GM19468 (cell line): Measurements from ENCODE around the gene DAB2IP.
"Not testable (repeated sequence)": the region's sequence is repeated elsewhere in the genome, so short reads cannot be mapped to it uniquely, and the experiment has no call there.

Experiments used
- ATAC-seq: cut with Tn5 transposase; IDR thresholded peaks from one replicate; pipeline ENCODE4 v1.9.1; 2021; ENCODE audit warnings: mild to moderate bottlenecking, moderate library complexity, moderate number of reproducible peaks; ENCODE audit not compliant: unreplicated experiment; ENCODE audit errors: extremely low read depth

The DAB2IP gene

GRCh38 chr9:121651295-121652020 is at the start of gene DAB2IP:
Gene DAB2IP (plus strand): TSS chr9:121651634. CDS start chr9:121651776, 142 bp downstream.
- no peak for ATAC-seq

- no peak for ATAC-seq
These were observed 48.4 kb upstream of the DAB2IP start for GRCh38 chr9:121603028-121603427.

GRCh38 chr9:121604242-121604641 is 47.2 kb upstream of the DAB2IP start:
- ATAC-seq, result no peak

- no peak for ATAC-seq
These were observed 46.8 kb upstream of the DAB2IP start for GRCh38 chr9:121604654-121605053.

- no peak for ATAC-seq
These were observed 43.8 kb upstream of the DAB2IP start for GRCh38 chr9:121607434-121608167.

- no peak for ATAC-seq
These were observed 43.1 kb upstream of the DAB2IP start for GRCh38 chr9:121608168-121608853.

- no peak for ATAC-seq
These were observed 41.4 kb upstream of the DAB2IP start for GRCh38 chr9:121609822-121610637.

GRCh38 chr9:121610638-121610953 is 40.8 kb upstream of the DAB2IP start:
- no peak for ATAC-seq

GRCh38 chr9:121612511-121612998 is 38.9 kb upstream of the DAB2IP start:
- ATAC-seq, result no peak

GRCh38 chr9:121613009-121613752 is 38.3 kb upstream of the DAB2IP start:
- no peak for ATAC-seq

- no peak for ATAC-seq
These were observed 35.2 kb upstream of the DAB2IP start for GRCh38 chr9:121616123-121616755.

- ATAC-seq, result no peak
These were observed 32.9 kb upstream of the DAB2IP start for GRCh38 chr9:121618504-121618903.

- not testable (repeated sequence) for ATAC-seq
These were observed 32.5 kb upstream of the DAB2IP start for GRCh38 chr9:121618910-121619309.

GRCh38 chr9:121619545-121620324 is 31.7 kb upstream of the DAB2IP start:
- no peak for ATAC-seq

- no peak for ATAC-seq
These were observed 31.1 kb upstream of the DAB2IP start for GRCh38 chr9:121620325-121620673.

GRCh38 chr9:121620777-121621449 is 30.5 kb upstream of the DAB2IP start:
- no peak for ATAC-seq

- no peak for ATAC-seq
These were observed 28.8 kb upstream of the DAB2IP start for GRCh38 chr9:121622387-121623203.
